Measurements from ENCODE around the gene RPS27L.
A peak's percentile ranks its signal among the peaks of the same experiment; 100 is the strongest.

The RPS27L gene

DNA sequence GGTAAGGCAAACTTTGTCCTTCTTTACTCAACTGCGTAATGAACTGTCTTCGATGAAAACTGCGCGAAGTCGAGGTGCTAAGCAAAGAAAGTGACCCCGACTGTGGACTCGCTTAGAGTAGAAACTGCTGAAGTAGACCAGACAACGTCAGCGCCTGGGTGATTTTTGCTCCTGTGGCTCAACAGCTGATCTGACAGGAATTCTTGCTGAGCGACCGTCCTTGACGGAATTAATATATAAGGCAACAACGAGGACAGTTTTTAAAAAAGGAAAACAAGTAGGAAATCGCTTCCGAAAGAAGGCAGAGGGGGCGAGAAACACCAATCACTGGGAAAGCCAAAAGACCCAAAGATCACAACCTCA is 541 bp downstream of the RPS27L start:
- no peaks in the 10 kb centered on the region for H4K20me1 ChIP-seq (ENCODE audit: insufficient read depth)
- H3K4me2 ChIP-seq = peak overlapping the region; percentile 84
- no peaks in the 10 kb centered on the region; the same call in 1 of the 2 replicates for H3K36me3 ChIP-seq (ENCODE audit: insufficient read depth)
- TF ChIP-seq, protein P1, sequence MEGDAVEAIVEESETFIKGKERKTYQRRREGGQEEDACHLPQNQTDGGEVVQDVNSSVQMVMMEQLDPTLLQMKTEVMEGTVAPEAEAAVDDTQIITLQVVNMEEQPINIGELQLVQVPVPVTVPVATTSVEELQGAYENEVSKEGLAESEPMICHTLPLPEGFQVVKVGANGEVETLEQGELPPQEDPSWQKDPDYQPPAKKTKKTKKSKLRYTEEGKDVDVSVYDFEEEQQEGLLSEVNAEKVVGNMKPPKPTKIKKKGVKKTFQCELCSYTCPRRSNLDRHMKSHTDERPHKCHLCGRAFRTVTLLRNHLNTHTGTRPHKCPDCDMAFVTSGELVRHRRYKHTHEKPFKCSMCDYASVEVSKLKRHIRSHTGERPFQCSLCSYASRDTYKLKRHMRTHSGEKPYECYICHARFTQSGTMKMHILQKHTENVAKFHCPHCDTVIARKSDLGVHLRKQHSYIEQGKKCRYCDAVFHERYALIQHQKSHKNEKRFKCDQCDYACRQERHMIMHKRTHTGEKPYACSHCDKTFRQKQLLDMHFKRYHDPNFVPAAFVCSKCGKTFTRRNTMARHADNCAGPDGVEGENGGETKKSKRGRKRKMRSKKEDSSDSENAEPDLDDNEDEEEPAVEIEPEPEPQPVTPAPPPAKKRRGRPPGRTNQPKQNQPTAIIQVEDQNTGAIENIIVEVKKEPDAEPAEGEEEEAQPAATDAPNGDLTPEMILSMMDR (conservative IDR thresholded peaks at IDR 0.05; ENCODE audit: low read depth, low read length) = 0 out of 2 replicates have a peak, but pooled peaks have one; percentile 11
- peaks cover 10% of the 10 kb centered on the region; the same call in 1 of the 2 replicates for H3K79me2 ChIP-seq (ENCODE audit: insufficient read depth, low read depth)
- H3K27ac ChIP-seq = peak overlapping the region; percentile 81
- H2AFZ ChIP-seq (ENCODE audit: low read depth) = peak overlapping the region; percentile 97
- H3K4me3 ChIP-seq (IDR thresholded peaks at IDR 0.05; ENCODE audit: insufficient read depth, low read depth, low read length) = no peak overlapping the region
- no peaks in the 10 kb centered on the region for H3K27me3 ChIP-seq (ENCODE audit: insufficient read depth, low read depth)
- H3K4me1 ChIP-seq (ENCODE audit: low read depth, poor library complexity, severe bottlenecking) = peaks cover 11% of the 10 kb centered on the region
- peak overlapping the region; percentile 80 for H3K9ac ChIP-seq

DNA sequence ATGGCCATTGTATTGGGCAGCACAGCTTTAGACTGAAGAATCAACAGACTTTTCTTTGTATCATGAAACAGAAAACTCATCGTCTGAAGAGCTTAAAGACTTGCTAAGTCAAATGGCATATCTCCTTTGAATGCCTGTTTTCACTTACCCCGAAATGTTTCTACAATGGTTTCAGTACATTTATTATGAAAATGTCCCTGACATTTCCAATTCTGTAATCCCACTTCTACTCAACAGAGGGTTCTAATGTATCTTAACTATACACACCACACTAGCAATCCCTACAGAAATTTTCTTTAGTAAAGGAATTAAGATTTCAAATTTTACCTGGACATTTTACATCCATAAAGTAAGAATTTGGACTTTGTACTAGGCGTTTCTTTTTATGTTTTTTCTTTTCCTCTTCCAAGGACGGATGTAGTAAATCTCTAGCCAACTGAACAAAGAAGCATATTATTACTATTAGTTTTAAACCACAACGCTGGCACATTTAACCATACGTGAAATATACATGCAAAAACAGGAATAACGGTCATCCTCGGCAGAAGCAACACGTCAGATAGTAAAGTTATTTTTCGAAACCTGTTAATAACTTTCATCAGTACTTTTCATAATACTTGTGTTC is 1.1 kb downstream of the RPS27L start:
- Histone ChIP-seq H3K27ac (peak overlapping the region; percentile 81), H3K4me2 (peak overlapping the region; percentile 84), H3K4me1 (ENCODE audit: low read depth, poor library complexity, severe bottlenecking) (peaks cover 11% of the 10 kb centered on the region), H3K9ac (peak overlapping the region; percentile 80), H2AFZ (ENCODE audit: low read depth) (peak overlapping the region; percentile 97), H3K79me2 (ENCODE audit: insufficient read depth, low read depth) (peaks cover 10% of the 10 kb centered on the region; the same call in 1 of the 2 replicates), H3K36me3 (ENCODE audit: insufficient read depth) (no peaks in the 10 kb centered on the region; the same call in 1 of the 2 replicates), H3K27me3 (ENCODE audit: insufficient read depth, low read depth) (no peaks in the 10 kb centered on the region), H4K20me1 (ENCODE audit: insufficient read depth) (no peaks in the 10 kb centered on the region), H3K4me3 (IDR thresholded peaks at IDR 0.05; ENCODE audit: insufficient read depth, low read depth, low read length) (no peak overlapping the region)
- TF ChIP-seq, protein P1 (conservative IDR thresholded peaks at IDR 0.05; ENCODE audit: low read depth, low read length) = 0 out of 2 replicates have a peak, but pooled peaks have one; percentile 22

DNA sequence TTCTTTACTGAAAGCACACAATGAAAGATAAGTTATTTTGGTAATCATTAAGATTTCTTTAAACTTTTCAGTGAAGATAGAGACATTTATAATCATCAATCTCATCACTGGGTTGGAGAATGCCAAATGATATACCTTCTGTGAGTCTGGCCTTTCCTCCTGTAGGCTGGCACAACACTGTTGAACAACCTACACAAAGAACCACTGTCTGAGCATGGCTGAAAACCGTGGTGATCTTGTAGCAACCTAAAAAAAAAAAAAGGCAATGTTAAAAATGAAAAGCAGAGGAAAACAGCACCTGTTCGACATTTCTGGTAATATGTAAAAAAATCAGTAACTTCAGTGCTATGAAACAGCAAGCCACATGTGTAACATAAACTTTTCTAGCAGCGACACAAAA is 1.8 kb downstream of the RPS27L start:
- Histone ChIP-seq H3K4me3 (IDR thresholded peaks at IDR 0.05; ENCODE audit: insufficient read depth, low read depth, low read length) (no peak overlapping the region), H3K4me1 (ENCODE audit: low read depth, poor library complexity, severe bottlenecking) (peaks cover 11% of the 10 kb centered on the region), H4K20me1 (ENCODE audit: insufficient read depth) (no peaks in the 10 kb centered on the region), H3K79me2 (ENCODE audit: insufficient read depth, low read depth) (peaks cover 10% of the 10 kb centered on the region; the same call in 1 of the 2 replicates), H3K9ac (peak overlapping the region; percentile 80; the same call in 1 of the 2 replicates), H3K27ac (no peak overlapping the region), H3K36me3 (ENCODE audit: insufficient read depth) (no peaks in the 10 kb centered on the region; the same call in 1 of the 2 replicates), H3K27me3 (ENCODE audit: insufficient read depth, low read depth) (no peaks in the 10 kb centered on the region), H3K4me2 (peak overlapping the region; percentile 84), H2AFZ (ENCODE audit: low read depth) (no peak overlapping the region)
- TF ChIP-seq, protein P1 (conservative IDR thresholded peaks at IDR 0.05; ENCODE audit: low read depth, low read length) = no peak

DNA sequence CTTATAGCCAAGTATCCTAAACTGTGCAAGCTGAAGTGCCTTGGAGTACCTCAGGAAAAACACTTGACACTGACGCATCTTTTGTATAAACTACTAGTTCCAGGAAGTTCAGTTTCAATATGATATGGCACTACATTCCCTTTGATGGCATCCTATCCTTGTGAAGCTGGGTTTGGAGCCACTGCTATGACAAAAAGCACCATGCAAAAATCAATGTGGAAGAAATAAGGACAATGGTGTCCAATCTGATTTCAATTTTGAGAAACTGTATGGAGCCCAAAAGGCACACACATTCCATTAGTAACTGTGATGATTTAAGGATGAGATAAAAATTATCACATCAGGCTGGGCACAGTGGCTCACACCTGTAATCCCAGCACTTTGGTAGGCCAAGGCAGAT is 5.6 kb downstream of the RPS27L start:
- Histone ChIP-seq H3K36me3 (ENCODE audit: insufficient read depth) (no peaks in the 10 kb centered on the region; the same call in 1 of the 2 replicates), H3K9ac (no peak overlapping the region), H4K20me1 (ENCODE audit: insufficient read depth) (no peaks in the 10 kb centered on the region), H3K27ac (no peak overlapping the region), H3K4me3 (IDR thresholded peaks at IDR 0.05; ENCODE audit: insufficient read depth, low read depth, low read length) (no peak overlapping the region), H3K4me2 (no peak overlapping the region), H2AFZ (ENCODE audit: low read depth) (no peak overlapping the region), H3K27me3 (ENCODE audit: insufficient read depth, low read depth) (no peaks in the 10 kb centered on the region), H3K79me2 (ENCODE audit: insufficient read depth, low read depth) (peaks cover 10% of the 10 kb centered on the region; the same call in 1 of the 2 replicates), H3K4me1 (ENCODE audit: low read depth, poor library complexity, severe bottlenecking) (peaks cover 11% of the 10 kb centered on the region)
- TF ChIP-seq, protein P1 (conservative IDR thresholded peaks at IDR 0.05; ENCODE audit: low read depth, low read length) = no peak
